Skin of body (tissue), 2 donors: ENCODE measurements around the gene IGFBP4. TPM values are rescaled to one million over a fixed set of nuclear protein-coding genes. Genes with fewer than 3 reads are reported as not detected.
A peak's percentile ranks its signal among the peaks of the same experiment; 100 is the strongest.
"Not testable (repeated sequence)": the region's sequence is repeated elsewhere in the genome, so short reads cannot be mapped to it uniquely, and the experiment has no call there.

Experiments used
- DNase-seq: peaks from one replicate; lab custom pipeline; 2025; lab: John Stamatoyannopoulos, UW
- total RNA-seq: library from RNA; depleted of rRNA; stranded (reverse); fragments of >200 nt; gene quantifications from one replicate; pipeline ENCODE4 v1.2.3, GENCODE V29; 2014

The IGFBP4 gene
- 73.4 TPM for total RNA-seq

GRCh38 chr17:40443196-40443987 is at the start of gene IGFBP4:
Gene IGFBP4 (plus strand): TSS chr17:40443450. CDS start chr17:40443736, 286 bp downstream.
- DNase-seq, result peak; percentile 52

- no peak for DNase-seq
Measured at GRCh38 chr17:40399185-40399584, 44.1 kb upstream of the IGFBP4 start.

DNA sequence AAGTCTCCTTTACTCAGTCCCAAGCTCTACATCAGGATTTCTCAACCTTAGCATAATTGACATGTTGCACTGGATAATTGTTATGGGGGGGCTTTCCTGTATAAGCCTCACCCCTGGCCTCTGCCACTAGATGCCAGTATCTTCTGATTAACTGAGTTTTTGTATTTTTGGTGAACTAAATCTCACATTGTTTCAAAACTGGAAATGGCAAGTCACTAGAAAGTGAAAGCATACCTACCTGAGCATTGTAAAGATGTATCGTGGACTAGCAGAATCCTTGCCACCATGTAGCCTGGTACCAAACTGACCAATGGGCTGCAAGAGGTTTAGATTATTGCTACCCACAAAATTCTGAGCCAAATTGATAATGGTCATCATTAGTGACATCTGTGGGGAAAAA is 40.6 kb upstream of the IGFBP4 start:
- DNase-seq, result no peak

DNA sequence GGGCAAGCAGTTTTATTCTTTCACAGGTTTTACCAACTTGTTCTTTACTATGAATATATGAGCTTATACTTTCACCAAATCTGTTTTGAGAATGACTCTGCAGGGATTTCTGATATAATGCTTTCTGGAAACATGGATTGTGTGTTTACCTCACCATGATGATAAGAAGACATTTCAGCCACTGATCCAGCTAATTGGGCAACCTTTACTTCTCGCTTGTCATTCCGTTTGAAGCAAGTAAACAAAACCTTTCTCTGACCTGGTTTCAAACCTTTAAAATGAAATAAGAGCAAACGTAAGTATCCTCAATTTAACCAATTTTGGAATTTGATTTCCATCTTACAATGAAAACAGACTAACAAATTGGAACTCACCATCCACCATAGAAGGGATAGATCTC is 39.2 kb upstream of the IGFBP4 start:
- DNase-seq, result no peak

DNA sequence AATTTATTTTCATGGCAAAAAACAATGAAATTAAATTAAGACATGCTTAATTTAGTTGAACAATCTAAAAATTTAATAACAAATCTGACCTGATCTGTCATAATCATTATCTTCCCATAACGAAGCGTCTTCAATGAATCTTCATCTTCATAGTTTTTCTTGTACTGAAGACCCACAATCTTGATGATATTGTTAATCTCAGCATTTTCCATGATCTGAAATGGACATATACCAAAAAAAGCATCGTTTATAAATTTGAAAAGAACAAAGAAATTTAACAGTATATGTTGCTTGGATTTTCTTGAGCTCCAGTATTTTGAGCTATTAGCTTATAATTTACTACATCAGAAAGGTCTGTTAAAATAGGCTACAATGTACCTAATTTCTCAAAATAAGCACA is 35.8 kb upstream of the IGFBP4 start:
- DNase-seq, result no peak

- DNase-seq, result not testable (repeated sequence)
Measured at GRCh38 chr17:40409540-40409939, 33.7 kb upstream of the IGFBP4 start.

GRCh38 chr17:40410082-40410481 is 33.2 kb upstream of the IGFBP4 start:
- no peak for DNase-seq

GRCh38 chr17:40411821-40412220 is 31.4 kb upstream of the IGFBP4 start:
- DNase-seq, result no peak

GRCh38 chr17:40412880-40413279 is 30.4 kb upstream of the IGFBP4 start:
- DNase-seq, result no peak

DNA sequence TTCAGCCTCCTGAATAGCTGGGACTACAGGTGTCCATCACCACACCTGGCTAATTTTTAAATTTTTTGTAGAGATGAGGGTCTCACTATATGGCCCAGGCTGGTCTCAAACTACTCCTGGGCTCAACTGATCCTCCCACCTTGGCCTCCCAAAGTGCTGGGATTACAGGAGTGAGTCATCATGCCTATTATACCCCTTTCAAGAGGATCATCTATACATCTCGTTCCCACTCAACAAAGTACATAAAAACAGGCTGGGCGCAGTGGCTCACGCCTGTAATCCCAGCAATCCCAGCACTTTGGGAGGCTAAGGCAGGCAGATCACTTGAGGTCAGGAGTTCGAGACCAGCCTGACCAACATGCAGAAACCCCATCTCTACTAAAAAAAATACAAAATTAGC is 28.9 kb upstream of the IGFBP4 start:
- not testable (repeated sequence) for DNase-seq

DNA sequence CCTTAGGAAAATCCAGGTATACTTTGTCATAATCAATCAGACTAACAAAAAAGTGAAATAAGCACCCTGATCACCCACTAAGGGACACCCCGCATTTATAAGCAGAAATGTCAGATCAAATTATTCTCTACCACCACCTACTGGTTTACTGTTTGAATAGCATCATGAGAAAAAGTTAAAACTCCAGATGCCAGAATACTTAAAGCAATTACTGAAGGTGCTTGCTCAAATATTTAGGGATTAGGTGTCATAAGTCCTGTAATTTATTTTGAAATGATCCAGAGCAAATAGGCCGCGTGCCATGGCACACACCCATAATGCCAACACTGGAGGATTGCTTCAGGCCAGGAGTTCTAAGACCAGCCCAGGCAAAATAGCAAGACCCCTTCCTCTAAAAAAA is 27.9 kb upstream of the IGFBP4 start:
- DNase-seq, result peak; percentile 32

DNA sequence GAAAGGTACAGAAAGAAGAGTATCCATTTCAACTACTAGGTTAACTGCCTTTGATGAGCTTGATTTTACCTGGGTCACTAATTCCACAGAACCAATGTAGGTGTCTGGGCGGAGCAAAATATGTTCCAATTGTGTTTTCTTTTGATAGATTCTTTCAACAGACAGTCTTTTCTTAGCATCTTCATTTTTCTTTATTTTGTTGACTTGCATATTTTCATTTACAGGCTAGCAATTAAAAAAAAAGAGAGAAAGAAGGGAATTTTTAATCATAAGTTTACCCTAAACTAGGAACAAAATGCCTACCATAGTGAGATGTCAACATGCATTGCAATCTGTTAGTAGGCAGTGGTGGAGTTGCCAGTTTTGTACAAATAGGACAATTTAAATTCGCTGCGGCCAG is 26.6 kb upstream of the IGFBP4 start:
- DNase-seq, result no peak

DNA sequence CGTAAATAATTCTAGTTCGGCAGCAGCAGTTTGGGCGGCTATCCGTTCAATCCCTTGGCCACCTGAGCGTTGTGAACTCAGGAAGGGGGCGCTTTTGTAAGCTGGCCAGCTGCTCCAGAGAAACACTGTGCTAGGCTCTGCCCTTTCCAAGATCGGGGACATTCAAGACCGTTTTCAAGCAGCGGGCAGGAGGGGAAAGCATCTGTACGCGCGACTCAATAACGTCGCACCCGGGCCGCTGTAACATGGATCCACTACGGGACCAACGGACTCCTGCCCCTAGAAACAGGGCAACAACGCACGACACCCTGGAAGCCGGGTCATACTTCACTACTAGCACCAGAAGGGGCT is 26.0 kb upstream of the IGFBP4 start:
- no peak for DNase-seq

DNA sequence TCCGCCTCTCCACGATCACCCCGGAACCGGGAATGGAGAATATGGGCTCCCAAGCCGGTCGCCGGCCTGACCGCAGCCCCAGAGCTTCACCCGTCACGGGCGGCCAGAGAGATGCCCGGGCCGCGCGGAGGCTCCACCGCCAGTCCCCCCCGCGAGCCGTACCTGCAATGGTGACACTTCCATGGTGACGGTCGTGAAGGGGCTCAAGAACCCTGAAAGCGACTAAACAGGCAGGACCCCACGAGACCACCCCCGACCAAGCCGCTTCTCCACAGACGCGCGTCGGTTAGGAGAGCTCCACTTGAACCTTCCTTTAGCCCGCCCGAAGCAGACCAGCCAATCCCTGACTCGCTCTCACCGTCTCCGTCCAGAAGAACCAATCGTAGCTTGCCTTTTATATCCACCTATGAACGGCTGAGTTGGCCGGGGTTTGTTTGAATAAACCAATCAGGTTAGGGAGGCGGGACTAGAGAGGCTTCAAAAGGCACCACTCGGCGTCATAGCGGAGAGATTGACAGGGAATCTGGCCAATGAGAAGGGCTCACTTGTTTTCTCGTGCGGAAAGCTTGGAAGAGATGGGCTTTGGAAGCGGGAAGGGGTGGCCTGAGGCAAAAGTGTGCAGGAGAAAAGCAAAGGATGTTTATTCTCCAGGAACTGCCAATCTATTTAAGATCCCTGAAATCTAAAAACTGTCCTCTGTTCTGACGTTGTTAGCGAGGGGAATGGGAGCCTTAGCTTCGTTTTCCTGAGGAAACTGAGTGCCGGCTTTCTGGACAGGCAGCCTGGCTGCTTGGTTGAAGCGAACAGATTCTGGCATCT is 25.4 kb upstream of the IGFBP4 start, which contains the start of gene TOP2A:
TSS of gene TOP2A (minus strand) at position 288 of the 819 bp plus-strand sequence. CDS start at position 183, 105 bp downstream.
- DNase-seq, result peak; percentile 100

GRCh38 chr17:40418428-40418706 is 24.9 kb upstream of the IGFBP4 start:
- no peak for DNase-seq

DNA sequence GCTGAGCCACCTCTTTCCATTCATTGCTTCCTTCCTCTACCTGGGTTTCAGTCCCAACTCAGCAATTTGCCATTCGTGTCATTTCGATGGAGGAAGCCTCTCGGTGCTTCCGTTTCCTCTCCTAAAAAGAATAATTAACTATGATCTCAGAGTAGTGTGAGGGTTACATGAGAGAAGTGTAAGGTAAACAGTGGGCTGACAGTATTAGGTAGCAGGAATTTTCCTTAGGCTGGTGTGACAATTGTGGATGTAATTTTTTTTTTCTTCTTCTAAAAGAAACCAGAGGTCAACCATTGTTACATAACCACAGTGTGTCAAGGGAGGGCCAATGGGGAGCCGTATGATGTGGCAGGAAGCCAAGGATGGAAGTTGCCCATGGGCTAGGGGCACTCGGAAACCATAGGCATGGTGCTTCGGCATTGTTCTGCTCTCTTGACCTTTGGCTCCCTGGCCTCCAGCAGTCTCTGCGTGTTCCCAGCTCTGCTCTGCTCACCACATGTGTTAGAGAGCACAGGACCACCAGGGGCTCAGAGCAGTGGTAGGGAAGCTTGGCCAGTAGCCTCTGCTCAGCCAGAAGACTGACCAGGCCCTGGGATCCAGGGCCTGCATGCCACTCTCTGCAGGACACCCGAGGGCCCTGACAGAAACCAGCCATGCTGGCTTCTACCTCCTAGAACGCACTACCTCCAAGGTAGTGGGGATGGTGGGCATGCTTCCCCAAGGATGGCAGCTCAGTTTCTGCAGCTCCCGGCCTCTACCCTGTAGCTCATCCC is 23.5 kb upstream of the IGFBP4 start:
- peak; percentile 22 for DNase-seq

- DNase-seq, result no peak
Measured at GRCh38 chr17:40422990-40423633, 20.1 kb upstream of the IGFBP4 start.

GRCh38 chr17:40425741-40426140 is 17.5 kb upstream of the IGFBP4 start:
- DNase-seq, result no peak

DNA sequence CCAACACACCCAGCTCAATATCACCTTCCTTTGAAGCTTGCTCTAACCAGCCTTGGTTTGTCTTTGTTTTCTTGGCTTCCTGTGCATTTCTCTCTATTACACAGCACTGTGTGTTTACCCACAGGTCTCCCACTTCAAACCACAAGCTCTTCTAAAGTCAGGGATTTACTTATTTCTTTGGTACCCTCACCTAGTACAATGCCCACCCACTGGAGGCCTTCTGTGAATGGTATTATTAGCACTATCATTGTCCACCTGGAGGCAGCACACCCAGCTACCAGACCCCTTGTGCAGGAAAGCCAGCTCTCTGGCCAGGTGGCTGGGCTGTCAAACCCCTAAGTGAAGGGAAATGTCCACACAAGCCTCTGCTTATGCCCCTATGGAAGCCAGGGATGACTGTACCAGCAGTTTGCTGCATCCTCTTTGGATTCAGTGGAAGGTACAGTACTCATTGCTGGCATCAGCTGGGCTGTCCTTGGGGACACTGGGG is 16.2 kb upstream of the IGFBP4 start:
- no peak for DNase-seq

DNA sequence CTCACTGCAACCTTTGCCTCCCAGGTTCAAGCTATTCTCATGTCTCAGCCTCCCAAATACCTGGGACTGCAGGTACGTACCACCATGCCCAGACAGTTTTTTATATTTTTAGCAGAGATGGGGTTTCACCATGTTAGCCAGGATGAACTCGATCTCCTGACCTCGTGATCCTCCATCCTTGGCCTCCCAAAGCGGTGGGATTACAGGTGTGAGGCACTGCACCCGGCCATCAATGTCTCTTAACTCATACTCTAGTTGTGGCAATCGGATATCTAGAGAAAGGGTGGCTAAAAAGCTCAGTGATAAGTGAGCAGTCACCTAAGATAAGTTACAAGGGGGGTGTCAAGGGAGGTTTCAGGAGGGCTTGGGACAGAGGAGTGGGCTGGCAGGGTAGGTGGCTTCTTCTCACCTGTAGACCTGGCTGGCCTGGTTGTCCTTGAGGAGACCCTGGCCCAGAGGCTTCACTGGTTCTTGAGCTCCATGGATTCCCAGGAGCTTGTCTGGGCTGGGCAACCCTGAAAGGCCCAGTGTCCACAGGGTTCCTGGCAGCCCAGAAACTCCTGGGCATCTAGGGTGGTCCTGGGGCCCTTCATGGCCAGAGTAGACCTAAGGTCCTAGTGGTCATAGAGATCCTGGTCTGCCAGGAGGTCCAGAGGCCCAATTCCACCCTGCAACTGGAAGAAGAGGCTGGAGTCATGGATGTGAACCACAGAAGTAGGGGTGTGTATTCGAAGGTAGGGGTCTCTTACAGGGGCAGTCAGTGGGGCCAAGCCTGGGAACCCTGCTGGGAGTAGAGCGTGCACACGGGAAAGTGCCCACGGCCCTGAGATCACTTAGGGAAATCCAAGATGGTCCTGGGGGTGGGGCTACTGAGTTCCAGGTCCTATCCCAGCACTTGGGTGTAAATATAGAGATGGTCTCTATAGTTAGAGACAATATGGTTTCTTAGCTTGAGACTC is 12.7 kb upstream of the IGFBP4 start:
- no peak for DNase-seq
